Lower leg skin (tissue), 3 donors: ENCODE results near the gene CC2D2B.
"Not testable (repeated sequence)": the region's sequence is repeated elsewhere in the genome, so short reads cannot be mapped to it uniquely, and the experiment has no call there.

ENCODE experiments used
- CTCF ChIP-seq, 3 donors: fragments of 450-650 bp; IDR thresholded peaks; one replicate each; pipeline ENCODE4 v1.5.1; 2016; ENCODE audit warnings: antibody characterized with exemption in 3 of 3, mild to moderate bottlenecking in 3 of 3, moderate library complexity in 2 of 3
- POLR2A ChIP-seq, 2 donors: fragments of 450-650 bp; IDR thresholded peaks; one replicate each; pipeline ENCODE4 v1.6.1; 2016 to 2017; ENCODE audit warnings: antibody characterized with exemption in 2 of 2, mild to moderate bottlenecking in 1 of 2, moderate library complexity in 1 of 2

- not testable (repeated sequence) for TF ChIP-seq CTCF, POLR2A (IDR thresholded peaks at IDR 0.05)
These were observed 33.0 kb upstream of the CC2D2B start for GRCh38 chr10:95874783-95875182.
